A549 (cell line): ENCODE results near the gene SMIM35.

Experiments used
- EP300 ChIP-seq, 2 experiments: fragments of >200 bp; sonication (Bioruptor Twin); formaldehyde crosslinking; IDR thresholded peaks; 2 replicates in 1 of 2; 3 replicates in 1 of 2; pipeline ENCODE4 v1.6.1; 2016 to 2017
- HOXB13 ChIP-seq: fragments of 250-450 bp; sonication (Bioruptor Pico); IDR thresholded peaks from 2 replicates; pipeline ENCODE4 v1.5.0; 2020; ENCODE audit warnings: low read depth, mild to moderate bottlenecking, moderate library complexity
- POLR2A ChIP-seq: IDR thresholded peaks from 2 replicates; pipeline ENCODE4 v1.6.1; 2012; ENCODE audit warnings: mild to moderate bottlenecking, low read length
- SMC3 ChIP-seq: fragments of >200 bp; sonication (Bioruptor Twin); formaldehyde crosslinking; IDR thresholded peaks from 3 replicates; pipeline ENCODE4 v1.6.1; 2018; ENCODE audit warnings: inconsistent platforms
- TF ChIP-seq, protein P1 (sequence below): fragments of >200 bp; sonication (Bioruptor Twin); formaldehyde crosslinking; IDR thresholded peaks from 3 replicates; pipeline ENCODE4 v1.5.1; 2016
- TF ChIP-seq, protein P2 (sequence below): IDR thresholded peaks from 2 replicates; pipeline ENCODE4 v1.6.1; 2012

DNA sequence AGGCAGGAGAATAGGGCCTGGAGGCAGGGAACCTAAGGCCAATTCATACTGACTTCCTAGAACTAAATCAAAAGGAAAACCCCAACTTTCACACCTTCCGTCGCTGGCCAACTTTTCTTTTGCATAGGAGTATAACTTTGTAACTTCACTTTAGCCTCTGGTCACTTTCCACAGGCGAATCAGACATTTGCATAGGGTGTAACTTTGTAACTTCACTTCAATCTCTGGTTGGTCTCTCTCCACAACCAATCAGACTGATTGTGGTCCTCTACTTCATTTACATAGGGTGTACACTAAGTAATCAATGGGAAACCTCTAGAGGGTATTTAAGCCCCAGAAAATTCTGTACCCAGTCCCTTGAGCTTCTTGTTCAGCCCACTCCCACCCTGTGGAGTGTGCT lies 21.4 kb downstream of the SMIM35 start:
- no peak for TF ChIP-seq POLR2A
- no peak for TF ChIP-seq EP300 (IDR thresholded peaks at IDR 0.05)
- TF ChIP-seq, protein P1, sequence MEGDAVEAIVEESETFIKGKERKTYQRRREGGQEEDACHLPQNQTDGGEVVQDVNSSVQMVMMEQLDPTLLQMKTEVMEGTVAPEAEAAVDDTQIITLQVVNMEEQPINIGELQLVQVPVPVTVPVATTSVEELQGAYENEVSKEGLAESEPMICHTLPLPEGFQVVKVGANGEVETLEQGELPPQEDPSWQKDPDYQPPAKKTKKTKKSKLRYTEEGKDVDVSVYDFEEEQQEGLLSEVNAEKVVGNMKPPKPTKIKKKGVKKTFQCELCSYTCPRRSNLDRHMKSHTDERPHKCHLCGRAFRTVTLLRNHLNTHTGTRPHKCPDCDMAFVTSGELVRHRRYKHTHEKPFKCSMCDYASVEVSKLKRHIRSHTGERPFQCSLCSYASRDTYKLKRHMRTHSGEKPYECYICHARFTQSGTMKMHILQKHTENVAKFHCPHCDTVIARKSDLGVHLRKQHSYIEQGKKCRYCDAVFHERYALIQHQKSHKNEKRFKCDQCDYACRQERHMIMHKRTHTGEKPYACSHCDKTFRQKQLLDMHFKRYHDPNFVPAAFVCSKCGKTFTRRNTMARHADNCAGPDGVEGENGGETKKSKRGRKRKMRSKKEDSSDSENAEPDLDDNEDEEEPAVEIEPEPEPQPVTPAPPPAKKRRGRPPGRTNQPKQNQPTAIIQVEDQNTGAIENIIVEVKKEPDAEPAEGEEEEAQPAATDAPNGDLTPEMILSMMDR: no peak
- TF ChIP-seq, protein P2, sequence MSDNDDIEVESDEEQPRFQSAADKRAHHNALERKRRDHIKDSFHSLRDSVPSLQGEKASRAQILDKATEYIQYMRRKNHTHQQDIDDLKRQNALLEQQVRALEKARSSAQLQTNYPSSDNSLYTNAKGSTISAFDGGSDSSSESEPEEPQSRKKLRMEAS: no peak
- no peak for TF ChIP-seq HOXB13
- no peak for TF ChIP-seq SMC3
